GDM1 (cell line): ENCODE measurements around the gene TEX264.

Source experiments
- DNase-seq: peaks from one replicate; lab custom pipeline; 2025; lab: John Stamatoyannopoulos, UW

The TEX264 gene

DNA sequence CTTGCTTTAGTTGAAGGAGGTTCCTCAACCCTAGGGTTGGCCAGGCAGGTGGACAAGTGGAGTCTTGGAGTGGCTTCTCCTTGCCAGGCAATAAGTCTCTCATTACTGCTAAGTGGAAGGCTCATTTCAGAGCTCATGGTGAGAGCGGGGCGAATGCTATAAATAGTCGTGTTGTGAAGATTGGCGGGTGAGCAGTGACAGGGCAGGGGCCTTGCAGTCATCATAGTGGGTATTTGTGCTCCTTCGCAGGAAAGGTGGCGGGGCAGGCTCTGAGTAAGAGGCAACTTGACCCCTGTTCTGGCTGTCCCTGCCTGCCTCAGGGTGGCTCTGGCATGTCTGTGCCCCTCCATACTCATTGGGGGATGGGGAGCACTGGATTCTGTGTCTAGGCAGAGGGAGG, 27.2 kb downstream of the TEX264 start:
- DNase-seq: no peak

GRCh38 chr3:51700403-51700802, 29.4 kb downstream of the TEX264 start:
- DNase-seq: no peak

DNA sequence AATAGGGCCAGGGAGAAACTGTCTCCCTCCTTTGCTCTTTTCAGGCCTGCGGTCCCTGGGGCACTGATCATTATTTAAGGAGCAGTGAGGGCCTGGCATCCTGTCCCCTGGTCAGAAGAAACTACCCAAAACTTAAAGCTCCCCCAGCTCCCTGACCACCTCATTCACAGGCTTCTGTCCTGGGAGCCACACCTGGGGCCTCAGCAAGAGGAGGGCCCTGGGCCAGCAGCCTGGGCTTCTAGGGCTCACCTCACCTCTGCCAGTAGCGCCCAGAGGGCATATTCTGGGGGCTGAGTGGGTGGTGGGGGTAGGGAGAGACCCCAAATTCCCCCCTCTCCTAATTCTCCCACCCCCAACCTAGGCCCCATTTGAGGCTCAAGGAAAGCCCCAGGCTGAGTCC, 31.1 kb downstream of the TEX264 start:
- no peak for DNase-seq

DNA sequence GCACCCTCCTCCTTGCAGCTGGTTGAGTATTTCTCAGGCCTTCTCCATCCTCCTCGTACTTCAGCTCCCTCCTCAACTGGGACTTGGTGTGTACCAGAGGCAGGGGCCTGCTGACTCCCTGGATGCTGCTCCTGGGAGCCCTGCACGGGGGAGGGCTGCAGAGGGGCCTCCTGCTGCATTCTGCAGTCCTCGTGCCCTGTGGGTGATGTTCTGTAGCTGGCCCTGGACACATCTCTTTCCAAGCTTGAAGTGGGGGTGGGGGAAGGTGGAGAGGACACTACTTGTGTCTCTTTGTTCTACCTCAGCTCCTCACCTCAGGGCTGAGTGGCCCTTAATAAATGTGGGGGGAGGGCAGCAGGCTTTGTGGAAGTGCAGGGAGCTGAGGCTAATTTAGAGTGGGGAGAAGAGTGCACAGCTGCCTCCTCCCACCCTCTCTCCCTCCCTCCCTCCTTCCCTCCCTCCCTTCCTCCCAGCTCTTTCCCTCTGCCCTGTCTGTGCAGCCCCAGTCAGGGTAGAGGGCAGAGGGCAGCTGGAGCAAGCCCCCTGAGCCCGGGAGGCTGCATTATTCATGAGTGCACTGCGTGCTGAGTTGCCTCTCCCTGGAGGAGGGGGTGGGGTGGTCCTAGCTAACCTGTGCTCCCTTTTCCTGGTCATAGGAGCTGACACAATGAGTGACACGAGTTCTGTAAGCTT, 32.2 kb downstream of the TEX264 start:
- DNase-seq: no peak

GRCh38 chr3:51703761-51704510, 32.9 kb downstream of the TEX264 start:
- no peak for DNase-seq

GRCh38 chr3:51704511-51704950, 33.5 kb downstream of the TEX264 start:
- no peak for DNase-seq

- no peak for DNase-seq
These were observed 34.4 kb downstream of the TEX264 start for GRCh38 chr3:51705276-51706020.

DNA sequence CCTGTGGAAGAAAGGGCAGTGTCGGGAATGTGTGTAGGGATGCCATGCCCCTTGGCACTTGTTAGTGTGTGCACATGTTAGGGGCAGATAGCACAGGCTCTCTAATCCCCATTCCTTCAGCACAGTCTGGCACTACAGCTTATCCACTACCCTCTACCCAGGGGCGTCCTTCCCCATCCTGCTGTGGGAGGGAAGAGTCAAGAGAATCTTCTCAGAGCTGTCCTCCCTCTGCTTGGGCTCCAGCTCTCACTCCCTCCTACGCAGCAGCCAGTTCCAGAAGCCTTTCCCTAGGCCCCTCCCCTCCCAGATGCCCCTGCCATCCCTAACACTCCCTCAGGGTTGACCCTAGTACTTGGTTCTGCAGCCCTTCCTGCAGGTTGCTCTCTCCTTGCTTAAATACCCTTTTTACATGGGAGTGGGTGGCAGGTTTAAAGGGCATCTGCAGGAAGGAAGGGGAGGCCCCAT, 35.0 kb downstream of the TEX264 start:
- no peak for DNase-seq

DNA sequence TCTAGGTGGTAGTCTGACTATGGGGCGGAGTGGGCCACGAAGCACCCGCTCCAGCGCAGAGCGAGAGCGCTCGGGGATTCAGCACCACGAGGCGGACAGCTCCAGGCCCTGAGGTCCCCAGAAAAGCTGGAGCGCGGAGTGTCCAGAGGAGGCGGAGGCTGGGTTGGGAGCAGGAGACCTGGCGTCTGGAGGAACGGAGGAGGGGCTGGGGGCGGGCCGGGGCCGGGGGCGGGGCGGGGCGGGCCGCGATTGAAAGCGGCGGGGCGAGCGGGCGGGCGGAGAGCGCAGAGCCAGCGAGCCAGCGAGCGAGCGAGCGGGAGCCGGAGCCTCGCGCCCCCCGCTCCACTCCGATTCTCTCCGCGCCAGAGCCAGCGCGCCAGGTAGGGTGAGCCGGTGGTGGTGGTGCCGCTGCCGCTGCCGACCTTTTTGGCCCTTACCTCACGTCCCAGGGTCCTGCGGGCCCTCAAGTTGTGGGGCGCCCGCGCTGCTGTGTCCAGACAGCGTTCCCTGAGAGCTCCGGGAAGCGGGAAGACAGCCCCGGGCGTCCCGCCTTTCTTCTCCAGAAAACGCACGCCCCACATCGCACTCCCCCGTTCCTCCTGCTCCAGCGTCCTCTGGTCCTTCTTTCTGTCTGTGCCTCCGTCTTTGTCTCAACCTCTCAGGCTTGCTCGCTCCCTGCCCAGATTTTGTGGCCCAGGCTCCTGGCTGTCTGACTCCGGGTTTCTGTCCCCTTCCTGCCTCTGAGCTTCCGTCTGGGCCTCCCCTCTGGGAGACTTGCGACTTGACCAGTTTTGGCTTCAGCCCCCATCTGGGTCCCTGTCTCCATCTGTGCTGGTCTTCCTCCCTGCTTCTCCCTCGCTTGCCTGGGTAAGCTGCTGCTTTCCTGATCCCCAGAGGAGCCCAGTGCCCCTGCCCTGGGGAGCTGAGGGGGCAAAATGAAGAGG, 36.0 kb downstream of the TEX264 start, which contains the start of gene GRM2:
Gene GRM2, plus strand, starts transcription at position 281 of the 944 bp plus-strand sequence. CDS start 1,916 bp downstream, outside the sequence.
- DNase-seq: no peak

DNA sequence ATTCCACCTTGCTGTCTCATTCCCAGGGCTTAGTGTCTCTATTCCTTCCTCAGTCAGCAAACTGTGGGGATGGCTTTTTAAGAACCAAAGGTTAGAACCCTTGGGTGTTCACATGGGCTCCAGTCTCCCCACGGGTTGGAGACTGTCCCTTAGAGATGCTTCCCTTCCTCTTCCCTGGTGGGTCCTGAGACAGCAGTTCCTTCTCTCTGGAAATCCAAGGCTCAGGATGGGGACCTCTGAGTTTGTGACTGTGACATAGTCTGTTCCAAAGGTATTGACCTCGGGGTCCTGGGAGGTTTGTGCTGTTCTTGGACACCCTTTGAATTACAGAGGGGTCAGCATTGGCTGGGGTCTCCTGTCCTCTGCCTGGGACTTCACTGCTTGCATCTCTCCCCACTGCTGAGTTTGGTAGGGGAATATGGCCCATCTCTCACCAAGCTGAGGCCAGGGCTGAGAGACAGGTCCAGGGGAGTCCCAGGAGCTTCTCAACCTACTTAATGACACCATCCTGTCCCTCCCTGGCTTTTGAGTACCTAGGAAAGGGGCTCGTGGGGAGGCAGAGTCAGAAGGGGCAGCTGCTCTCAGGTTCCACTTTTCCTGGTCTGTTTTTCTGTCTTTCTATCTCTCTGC, 37.3 kb downstream of the TEX264 start:
- no peak for DNase-seq

DNA sequence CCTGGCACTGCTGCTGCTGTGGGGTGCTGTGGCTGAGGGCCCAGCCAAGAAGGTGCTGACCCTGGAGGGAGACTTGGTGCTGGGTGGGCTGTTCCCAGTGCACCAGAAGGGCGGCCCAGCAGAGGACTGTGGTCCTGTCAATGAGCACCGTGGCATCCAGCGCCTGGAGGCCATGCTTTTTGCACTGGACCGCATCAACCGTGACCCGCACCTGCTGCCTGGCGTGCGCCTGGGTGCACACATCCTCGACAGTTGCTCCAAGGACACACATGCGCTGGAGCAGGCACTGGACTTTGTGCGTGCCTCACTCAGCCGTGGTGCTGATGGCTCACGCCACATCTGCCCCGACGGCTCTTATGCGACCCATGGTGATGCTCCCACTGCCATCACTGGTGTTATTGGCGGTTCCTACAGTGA, 38.0 kb downstream of the TEX264 start:
- no peak for DNase-seq

DNA sequence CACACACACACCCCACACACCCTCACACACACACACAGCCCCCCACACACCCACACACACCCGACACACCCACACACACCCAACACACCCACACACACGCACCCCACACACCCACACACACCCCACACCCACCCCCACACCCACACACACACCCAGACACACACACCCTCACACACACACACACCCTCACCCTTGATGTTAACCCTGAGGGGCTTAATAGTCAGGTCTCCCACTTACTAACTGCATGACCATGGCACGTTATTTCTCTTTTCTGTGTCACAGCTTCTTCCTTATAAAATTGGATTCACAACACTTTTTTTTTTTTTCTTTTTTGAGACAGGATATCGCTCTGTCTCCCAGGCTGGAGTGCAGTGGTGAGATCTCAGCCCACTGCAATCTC, 38.6 kb downstream of the TEX264 start:
- no peak for DNase-seq

- DNase-seq: no peak
These were observed 39.7 kb downstream of the TEX264 start for GRCh38 chr3:51710631-51711351.

DNA sequence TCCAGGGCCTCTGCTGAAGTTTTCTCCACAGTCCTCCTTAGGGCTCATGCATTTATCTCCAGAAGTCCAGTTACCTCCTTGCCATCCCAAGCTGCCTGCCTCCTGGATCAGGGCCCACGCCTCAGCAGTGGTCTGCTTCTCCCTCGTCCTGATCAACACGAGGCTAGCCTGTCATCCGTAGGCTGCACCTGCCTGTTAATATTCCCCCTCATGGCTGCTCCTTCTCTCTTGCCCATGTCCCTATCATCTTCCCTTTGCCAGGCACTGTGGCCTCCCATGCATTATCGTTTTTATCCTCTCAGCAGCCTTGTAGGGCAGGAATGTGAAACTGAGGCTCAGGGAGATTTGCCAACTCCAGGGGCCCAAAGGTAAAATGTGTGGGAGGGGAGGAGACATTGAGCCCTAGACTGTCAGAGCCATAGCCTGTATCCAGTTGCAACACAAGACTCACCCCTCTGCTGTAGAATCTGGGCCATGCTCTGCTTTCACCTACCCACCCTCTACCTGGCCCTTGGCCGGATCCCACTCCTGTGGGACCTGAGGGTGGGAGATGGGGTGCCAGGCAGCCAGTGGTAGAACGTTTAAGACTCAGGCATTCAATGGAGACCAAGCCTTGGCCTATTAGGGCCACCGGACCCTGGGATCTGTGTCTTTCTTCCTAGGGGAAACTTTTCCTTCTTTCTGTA, 40.4 kb downstream of the TEX264 start:
- DNase-seq: no peak

DNA sequence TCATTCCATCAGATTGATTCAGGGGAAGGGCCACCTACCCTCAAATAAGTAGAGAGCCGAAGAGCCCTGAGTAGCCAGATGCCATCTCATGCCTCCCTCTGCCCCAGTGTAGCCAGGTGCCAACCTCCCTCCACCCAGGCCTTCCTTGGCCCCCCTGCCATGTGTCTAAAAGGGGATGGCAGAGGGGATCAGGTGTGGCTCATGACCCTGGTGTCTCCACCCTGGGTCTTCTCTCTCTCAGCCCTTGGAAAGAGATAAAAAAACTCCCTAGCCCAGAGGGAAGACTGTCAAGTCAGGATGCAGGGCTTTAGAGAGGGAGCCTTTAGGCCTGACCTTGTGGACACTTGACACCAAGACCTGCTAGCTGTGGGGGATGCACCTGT, 41.0 kb downstream of the TEX264 start:
- DNase-seq: no peak

GRCh38 chr3:51712511-51712931, 41.5 kb downstream of the TEX264 start:
- DNase-seq: no peak

GRCh38 chr3:51712963-51713362, 41.9 kb downstream of the TEX264 start:
- DNase-seq: no peak

DNA sequence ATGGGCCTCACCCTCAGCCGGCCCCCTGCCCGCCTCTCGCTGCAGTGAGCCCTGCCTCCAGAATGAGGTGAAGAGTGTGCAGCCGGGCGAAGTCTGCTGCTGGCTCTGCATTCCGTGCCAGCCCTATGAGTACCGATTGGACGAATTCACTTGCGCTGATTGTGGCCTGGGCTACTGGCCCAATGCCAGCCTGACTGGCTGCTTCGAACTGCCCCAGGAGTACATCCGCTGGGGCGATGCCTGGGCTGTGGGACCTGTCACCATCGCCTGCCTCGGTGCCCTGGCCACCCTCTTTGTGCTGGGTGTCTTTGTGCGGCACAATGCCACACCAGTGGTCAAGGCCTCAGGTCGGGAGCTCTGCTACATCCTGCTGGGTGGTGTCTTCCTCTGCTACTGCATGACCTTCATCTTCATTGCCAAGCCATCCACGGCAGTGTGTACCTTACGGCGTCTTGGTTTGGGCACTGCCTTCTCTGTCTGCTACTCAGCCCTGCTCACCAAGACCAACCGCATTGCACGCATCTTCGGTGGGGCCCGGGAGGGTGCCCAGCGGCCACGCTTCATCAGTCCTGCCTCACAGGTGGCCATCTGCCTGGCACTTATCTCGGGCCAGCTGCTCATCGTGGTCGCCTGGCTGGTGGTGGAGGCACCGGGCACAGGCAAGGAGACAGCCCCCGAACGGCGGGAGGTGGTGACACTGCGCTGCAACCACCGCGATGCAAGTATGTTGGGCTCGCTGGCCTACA, 44.4 kb downstream of the TEX264 start:
- DNase-seq: no peak

GRCh38 chr3:51715977-51716294, 44.9 kb downstream of the TEX264 start:
- DNase-seq: no peak
